Pons (tissue), 1 donor: ENCODE measurements around the gene AGPAT3.
A peak's percentile ranks its signal among the peaks of the same experiment; 100 is the strongest.

Experiments
- DNase-seq: peaks from one replicate; pipeline ENCODE4 v3.0.0-alpha.2; 2016; ENCODE audit warnings: low spot score

Gene AGPAT3

DNA sequence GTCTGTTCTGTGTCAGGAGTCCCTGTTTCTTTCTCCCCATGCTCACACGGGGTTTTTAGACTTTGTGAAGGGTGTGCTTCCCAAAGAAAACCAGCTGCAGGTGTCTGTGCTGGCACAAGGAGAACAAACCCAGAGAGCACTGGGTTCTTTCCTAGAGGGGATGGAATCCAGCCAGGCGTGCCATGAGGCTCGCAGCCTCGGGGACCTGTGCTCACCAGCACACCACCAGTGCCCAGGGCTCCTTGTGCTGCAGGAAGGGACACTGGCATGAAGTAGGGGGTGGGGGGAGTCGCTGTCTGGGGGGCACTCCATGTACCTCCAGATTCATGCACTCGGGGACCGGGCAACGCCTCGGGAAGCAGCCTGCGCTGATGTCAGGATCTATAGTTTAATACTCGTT lies 57.9 kb downstream of the AGPAT3 start:
- no peak for DNase-seq

DNA sequence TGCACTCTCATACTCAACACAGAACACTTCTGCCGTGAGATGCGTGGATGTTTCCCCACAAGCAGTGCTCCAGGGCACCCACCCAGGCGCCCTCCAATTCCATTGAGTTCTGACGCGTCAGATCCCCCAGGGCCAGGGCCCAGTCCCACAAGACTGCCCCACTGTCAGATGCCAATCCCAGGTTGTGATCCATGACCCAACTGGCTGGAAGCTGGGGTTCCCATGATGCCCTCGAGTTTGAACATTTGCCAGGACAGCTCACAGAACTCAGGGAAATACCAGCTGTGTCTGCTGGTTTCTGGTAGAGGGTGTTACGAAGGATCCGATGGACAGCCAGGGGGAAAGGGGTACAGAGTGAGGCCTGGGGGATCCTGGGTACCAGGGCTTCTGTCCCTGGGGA lies 58.4 kb downstream of the AGPAT3 start:
- DNase-seq: peak; percentile 83

DNA sequence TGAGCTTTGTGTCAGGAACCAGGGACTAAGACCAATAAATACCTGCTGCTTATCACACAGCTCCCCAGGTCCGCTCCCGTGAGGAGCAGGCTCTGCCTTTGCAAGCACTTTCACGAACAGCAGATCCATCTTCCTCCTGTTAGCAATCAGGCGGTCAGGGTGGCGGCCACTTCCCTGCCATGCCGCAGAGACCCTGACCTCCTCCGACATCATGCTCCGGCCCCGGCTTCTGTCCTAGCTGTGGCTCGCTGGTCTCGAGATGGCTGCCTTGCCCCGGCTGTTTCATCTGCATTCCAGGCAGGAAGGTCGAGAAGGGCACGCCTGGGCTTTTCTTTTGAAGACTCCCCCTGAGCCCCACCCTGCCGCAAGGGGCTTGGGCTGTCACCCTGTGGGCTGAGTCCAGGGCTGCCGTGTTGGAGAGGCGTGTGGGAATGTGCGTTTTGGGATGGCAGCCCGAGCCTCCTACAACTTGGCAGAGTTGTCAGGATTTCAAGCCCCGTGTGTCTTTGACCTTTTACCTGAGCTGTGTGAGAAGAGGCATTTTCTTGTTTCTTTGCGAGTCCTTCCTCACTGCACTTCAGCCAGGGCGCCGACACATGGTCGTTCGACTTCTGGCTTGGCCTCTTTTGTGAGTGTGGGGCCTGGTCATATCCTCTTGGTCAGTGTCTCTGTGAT lies 59.5 kb downstream of the AGPAT3 start:
- DNase-seq: no peak

DNA sequence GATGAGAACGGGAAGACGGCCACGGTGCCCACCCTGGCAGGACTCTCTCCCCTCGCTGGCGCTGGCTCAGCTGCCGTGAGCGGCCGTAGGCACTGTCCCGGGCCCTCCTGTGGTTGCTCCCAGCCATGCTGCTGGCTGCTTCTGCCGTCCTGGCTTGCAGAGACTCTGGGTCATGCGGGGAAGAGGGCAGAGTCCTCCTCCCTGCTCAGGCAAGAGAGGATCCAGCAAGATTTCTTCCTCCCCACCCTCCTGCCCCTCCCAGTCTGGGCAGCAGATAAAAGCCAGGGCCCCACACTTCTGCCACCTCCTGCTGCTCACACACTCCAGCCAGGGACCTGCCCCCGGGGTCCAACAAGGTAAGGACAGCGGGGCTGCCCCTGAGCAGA lies 60.1 kb downstream of the AGPAT3 start:
- no peak for DNase-seq

DNA sequence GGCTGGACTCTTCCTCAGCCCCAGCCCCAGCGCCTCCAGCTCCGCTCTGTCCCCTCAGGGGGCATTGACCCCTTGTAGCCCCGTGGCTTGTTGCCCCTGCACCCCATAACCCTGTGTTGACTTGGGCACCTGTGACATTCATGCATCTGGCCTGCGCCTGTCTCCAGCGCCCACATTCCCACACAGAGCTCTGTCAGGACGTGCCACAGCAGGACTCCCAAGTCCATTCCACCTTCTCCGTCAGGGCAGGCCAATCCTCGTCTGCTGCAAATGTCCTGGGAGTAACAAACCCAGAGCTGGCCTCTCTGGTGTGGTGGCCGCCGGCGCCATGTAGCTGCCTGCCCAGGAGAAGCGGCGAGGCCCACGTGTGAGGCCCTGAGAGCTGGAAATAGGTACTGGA lies 60.6 kb downstream of the AGPAT3 start:
- DNase-seq: no peak

DNA sequence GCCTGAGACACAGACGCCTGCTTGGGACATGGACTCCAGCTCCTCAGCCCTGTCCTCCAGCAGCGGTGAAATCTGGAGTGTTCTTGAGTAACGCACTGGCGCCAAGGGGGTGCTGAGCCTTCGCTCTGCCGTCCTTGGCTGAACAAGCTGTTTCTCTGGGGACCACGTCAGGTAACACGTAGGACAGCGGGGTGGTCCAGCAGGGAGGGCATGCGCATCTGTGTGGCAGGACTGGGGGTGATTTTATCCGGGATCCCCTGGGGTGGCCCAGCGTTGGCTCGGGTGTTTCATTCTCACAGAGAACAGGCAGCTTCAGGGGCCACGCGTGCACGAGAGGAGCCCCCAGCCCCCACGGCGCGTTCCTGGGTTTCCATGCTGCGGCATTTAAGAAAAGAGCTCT lies 61.2 kb downstream of the AGPAT3 start:
- DNase-seq: no peak

DNA sequence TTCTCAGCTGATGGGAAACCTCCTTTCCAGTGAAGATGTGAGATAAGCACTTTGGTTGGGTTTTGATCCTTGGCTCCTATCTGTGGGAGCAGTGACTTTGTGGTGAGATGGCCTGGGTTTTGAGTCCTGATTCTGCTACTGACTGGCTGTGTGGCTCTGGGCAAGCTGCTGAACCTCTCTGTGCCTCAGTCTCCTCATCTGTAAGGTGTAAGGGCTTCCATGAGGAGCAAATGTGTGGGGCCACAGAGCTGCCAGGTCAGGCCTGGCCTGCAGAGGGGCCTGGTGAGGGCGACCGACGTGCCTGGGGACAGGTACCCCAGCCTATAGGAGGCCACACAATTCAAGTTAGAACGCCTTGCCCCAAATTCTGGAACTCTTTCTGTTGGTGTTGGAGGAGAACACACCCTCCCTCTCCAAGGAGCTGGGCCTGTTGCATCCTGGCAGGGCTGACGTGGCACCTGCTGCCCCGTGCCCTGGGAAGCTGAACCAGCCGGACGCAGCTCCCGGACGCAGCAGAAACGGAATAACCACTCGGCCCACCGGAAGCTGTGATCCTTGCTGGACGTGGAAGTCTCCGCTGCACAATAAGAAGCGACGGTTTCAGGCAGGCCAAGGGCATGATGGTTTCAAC lies 62.7 kb downstream of the AGPAT3 start:
- no peak for DNase-seq

DNA sequence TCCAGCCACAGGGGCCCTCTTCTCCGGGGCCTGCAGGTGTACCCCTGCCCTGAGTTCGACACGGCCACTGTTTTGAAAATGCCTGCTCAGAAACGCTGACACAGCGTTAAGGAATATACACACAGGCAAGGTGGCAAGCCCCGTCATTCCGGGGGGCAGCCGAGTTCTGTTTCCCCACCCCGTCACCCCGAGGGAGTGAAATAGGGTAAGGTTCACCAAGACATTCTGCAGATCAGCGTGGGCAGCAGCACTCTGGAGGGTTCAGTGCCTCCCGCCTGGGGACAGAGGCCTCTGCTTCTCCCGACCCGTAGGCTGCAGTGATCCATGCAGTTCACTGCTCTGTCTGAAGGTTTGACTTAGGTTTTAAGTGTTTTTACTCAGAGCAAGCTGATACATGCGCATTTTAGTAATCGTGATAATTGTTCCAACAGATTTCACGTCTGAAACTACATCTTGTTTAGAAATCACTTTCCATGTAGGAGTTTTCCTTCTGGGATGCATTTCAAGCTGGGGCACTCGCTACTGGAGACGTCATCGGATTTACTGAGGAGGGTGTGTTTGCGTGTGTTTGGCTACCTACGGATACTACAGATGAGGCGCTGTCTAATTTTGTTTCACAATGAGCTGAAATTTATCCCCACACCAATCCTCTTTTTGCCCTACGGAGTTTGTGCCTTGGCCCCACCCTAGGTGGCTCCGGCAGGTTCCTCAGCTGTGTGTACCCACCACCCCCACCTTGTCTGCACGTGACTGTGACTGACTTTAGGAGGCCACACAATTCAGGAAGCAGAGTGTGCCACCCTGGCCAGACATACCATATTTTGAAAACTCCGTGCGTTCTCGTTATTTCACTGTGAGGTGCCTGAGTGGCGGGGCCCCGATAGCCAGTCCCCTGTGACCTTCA lies 63.5 kb downstream of the AGPAT3 start:
- DNase-seq: no peak

DNA sequence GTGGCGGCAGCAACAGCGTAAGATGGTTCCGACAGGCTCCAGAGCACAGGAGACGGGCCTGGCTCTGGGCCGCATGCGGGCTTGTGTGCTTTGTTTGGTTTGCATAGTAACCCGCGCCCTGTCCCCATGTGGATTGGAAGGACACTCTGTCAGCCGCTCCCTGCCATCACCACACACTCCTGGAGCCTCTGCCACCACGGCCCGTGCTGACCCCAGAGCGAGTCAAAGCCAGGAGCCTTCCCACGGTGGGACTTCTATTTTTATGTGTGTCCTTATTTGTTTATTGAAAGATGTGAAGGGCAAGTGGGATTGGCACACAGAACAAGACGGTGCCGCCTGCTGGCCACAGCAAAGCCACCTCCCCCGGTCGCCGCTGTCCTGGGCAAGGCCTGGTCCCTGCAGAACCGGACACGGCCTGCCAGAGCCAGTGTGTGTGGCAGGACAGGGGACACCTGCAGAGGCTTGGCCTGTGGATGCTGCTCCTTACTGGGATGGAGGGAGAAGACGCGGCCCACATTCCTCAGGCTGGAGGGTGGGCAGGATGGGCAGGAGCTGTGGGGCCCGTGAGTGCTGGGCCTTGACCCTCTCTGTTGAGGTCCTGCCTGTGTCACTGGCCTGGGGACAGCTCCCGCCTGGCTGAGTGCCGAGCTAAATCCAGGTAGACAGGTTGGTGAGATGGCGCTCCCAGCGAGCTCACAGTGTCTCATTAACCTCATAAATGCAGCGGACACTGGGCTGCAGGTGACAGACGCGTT lies 64.4 kb downstream of the AGPAT3 start:
- DNase-seq: no peak

DNA sequence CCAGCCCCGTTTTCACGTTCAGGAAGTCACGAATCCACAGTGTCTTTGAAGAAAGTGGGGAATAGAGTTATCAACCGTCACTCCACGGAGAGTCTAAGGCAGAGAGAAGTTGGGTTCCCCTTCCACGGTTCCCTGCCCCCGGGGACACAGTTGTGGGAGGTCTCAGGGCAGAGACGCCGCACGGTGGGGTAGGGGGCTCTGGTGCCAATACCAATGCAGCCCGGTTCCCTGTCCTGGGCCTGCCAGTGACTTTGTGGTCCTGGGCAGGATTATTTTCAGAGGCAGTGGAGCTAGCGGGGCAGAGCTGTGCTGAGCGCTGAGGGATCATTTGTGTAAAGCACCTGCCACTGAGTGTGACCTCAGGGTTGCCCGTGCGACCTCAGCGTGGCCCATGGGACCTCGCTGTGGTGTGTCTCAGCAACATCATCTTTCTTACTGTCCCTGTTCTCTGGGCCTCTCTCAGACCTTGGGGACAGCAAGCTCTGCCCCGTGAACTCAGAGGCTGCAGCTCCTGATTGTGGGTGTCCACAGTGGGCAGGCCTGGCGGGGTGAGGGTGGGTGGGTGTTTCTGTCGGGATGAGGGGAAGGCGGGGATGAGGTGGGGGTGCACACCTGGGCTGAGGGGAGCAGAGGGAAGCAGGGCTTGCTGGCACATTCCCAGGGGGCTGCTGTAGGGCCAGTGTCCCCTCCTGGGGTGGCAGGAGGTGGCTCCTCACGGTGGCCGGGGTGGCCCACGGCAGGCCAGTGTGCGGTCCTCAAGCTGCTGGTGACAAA lies 65.2 kb downstream of the AGPAT3 start:
- DNase-seq: no peak

DNA sequence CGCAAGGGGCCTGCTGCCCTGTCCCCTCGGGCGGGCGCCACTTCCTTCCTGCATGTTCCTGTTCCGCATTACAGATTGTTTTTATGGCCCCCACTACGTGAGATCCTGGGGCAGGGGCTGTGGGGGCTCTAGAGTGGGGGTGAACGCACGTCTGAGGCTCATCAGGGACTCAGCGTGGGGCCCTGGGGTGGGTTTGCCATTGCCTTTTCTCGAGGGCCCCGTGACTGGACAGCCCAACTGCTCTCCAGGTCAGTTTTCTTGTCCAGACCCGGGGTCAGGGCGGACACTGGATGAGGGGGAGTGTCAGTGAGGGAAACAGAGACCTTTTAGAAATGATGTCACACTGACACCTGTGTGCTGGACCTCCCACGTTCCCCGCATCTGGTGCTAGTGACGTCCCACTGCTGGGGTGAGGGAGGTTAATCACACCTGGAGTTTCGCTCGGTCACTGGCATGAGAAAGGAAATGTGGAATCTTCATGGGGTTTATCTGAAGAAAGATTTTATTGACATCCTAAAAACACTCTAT lies 65.9 kb downstream of the AGPAT3 start:
- DNase-seq: no peak

DNA sequence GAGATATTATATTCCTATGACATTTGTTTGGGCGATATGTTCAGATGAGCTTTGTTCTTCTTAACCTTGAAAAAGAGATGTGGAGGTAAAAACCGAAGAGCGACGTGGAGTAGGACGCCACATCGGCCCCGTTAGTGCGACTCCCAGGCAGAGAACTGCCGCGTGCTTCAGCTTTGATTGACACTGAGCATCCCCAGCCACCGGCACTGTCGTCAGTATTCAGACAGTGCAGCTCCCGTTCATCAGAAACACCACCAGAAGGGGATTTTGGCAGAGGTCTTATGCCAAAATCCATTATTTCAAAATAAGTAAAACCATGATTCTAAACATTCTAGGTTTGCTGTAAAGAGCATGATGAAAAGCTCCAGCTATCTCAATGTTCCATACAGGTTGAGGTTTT lies 66.5 kb downstream of the AGPAT3 start:
- no peak for DNase-seq

DNA sequence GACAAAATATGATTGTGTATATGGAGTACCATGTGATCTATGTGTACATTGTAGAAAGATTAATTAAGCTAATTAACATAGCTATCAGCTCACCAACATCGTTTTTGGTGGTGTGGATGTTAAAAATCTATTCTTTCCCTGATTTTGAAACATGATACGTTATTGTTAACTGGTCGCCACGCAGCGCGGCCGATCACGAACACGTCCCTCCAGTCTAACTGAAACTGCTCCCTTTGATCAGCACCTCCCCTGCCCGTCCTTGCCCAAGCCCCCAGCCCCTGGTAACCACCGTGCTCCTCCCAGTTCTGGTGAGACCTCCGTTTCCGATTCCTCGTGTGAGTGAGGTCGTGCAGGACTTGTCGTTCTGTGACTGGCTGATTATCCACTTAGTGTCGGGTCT lies 67.0 kb downstream of the AGPAT3 start:
- DNase-seq: no peak

DNA sequence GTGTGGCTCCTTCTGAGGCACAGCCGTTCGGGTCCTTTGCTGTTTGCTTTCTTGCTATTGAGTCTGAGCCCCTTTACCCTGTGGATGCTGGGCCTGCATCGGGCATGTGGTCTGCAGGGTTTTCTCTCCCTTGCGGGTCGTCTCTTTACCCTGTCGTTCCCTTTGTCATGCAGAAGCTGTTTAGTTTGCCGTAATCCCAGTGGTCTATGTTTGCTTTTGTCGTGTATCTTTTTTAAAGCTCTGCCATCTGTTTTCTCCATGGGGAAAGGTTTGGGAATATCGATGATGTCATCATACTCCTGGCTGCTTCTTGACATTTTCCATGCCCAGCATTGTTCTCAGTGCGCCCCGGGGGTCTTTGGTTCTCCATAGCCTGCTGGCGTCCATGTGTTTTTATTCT lies 68.2 kb downstream of the AGPAT3 start:
- DNase-seq: no peak

DNA sequence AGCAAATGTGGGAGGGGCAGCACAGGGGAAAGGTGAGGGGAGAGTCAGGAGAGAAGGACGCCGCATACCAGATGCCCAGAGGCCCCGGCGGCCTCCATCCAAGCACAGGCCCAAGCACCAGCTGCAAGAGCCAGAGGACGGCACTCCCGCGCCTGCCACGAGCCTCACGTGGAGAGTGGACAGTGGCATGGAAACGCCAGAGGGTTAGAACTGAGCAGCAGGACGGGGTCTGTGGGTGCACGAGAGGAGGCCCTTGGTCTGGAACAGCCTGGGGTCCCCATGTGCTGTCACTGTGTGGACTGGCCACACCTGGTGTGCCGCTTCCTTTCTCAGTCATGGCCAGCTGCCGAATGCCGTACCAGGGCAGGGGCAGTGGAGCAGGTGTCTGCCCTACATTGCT lies 68.7 kb downstream of the AGPAT3 start:
- DNase-seq: no peak

DNA sequence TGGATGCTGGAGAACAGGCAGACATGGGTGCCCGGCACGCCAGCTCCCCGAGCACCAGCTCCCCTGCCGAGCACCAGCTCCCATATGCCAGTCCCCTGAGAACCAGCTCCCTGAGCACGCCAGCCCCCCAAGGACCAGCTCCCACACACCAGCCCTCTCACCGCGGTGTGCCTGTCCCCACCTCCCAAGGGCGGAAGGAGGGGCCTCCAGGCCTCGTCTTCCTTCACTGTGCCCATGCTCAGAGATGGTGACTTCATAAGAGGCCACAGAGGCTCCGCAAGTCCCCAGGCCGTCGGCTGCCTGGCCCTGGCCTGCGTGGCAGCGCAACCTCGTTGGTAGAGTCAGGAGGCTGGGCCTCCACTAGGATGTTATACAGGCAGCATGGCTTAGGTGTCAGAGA lies 69.1 kb downstream of the AGPAT3 start:
- DNase-seq: no peak

DNA sequence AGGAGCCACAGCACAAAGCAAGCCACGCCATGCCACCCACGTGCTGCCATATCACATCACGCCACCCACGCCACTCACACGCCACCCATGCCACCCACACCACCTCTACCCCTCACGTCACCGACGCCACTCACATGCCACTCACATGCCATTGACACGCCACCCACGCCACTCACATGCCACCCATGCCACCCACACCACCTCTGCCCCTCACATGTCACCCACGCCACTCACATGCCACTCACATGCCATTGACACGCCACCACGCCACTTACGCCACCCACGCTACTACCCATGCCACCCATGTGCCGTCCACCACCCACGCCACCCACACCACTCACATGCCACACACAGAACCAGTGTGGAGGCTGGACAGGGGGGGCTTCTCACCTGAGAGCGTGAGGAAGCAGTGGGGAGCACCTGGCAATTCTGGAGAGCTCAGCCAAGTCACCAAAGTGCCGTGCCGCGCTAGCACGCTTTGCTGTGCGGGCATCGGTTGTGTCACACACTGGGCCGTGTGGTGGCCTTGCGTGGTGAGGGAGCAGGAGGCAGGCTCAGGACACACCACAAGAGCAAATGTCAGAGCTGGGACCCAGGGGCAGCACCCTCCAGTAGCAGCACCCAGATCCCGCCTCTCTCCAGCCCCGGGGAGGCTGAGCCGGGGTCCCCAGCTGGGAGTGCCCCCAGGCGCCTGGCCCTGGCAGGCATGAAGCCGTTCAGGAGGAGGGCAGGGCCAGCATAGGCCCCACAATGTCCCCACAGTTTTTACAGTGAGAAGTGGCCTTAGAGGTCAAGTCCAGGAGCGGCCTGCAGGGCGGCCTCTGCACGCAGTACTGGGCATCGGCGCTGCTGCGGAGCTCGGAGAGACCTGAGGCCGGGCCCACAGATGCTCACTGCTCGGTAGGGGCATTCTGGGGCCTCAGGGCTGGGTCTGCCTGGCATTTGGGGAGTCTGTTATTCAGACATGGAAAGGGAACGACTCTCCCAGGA lies 70.0 kb downstream of the AGPAT3 start:
- no peak for DNase-seq

DNA sequence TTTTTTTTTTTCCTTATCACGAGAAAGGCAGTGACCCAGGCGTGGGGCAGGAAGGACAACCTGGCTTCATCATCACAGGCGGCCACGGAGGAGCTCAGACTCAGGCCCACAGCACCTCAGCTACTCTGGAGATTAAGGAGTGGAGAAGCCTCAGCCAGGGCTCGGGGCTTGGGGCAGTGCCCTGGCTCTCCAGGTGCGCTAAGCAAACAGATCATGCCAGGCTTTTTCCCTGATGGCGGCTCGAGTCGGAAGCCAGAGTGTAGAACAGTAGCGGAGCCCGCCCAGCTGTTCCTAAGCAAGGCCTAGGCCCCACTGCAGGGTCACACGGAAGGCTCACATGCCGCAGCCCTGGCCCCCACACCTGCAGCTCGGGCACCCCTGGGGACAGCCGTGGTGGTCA lies 70.7 kb downstream of the AGPAT3 start:
- no peak for DNase-seq

DNA sequence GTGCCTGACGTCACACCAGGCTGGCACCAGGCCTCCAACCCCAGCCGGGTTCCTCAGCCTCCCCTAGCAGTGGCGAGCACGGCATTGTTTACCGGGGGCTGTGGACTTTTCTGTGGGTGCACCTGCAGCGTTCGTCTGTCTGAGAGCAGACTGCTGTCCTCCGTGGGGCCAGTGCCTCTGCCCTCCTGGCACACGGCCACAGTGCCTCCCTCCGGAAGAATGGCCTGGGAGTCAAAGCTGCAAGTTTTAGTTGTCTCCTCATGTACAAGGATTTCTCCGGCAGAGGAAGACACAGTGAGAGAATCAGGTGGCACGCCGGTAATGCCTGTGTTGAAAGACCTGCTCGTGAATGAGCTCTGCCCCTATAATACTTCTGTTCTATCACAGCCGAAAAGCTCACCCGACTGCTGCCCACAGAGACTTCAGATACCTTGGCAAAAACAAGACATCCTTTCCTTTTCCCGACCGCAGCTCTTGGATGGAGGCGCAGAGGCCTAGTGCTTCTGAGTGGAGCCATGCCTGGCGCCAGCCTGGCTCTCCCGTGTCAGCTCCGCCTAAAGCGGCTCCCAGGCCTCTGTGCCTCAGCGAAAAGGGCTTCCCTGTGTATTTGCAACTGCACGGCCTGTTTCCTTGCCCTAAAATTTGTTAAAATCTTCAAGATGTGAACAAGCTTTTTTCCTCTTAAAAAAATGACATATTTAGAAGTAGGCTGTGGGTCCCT lies 71.4 kb downstream of the AGPAT3 start:
- no peak for DNase-seq
